Fibroblast of pulmonary artery (primary cell): ENCODE results near the gene SPRYD4.

ENCODE experiments used
- DNase-seq: peaks from one replicate; pipeline ENCODE4 v3.0.0-alpha.2; 2010; ENCODE audit warnings: low read depth
- H3K4me3 ChIP-seq: replicated peaks from 2 replicates; pipeline ENCODE4 v1.5.1; 2011; ENCODE audit warnings: low read depth, mild to moderate bottlenecking, control low read depth, low read length, moderate library complexity
- CTCF ChIP-seq: IDR thresholded peaks from 2 replicates; pipeline ENCODE4 v1.5.1; 2011; ENCODE audit warnings: mild to moderate bottlenecking, control low read depth, low read length, inconsistent platforms; ENCODE audit errors: missing control alignments

Gene SPRYD4

GRCh38 chr12:56457817-56458216, 10.6 kb upstream of the SPRYD4 start:
- TF ChIP-seq CTCF, result no peak
- no peak overlapping the region for H3K4me3 ChIP-seq
- no peak for DNase-seq

GRCh38 chr12:56461235-56462159, 6.9 kb upstream of the SPRYD4 start:
- H3K4me3 ChIP-seq, result no peak overlapping the region
- TF ChIP-seq CTCF, result no peak
- DNase-seq, result peak; percentile 18

- DNase-seq, result no peak
- no peak for TF ChIP-seq CTCF
- no peak overlapping the region for H3K4me3 ChIP-seq
Measured at GRCh38 chr12:56462565-56462964, 5.8 kb upstream of the SPRYD4 start.

DNA sequence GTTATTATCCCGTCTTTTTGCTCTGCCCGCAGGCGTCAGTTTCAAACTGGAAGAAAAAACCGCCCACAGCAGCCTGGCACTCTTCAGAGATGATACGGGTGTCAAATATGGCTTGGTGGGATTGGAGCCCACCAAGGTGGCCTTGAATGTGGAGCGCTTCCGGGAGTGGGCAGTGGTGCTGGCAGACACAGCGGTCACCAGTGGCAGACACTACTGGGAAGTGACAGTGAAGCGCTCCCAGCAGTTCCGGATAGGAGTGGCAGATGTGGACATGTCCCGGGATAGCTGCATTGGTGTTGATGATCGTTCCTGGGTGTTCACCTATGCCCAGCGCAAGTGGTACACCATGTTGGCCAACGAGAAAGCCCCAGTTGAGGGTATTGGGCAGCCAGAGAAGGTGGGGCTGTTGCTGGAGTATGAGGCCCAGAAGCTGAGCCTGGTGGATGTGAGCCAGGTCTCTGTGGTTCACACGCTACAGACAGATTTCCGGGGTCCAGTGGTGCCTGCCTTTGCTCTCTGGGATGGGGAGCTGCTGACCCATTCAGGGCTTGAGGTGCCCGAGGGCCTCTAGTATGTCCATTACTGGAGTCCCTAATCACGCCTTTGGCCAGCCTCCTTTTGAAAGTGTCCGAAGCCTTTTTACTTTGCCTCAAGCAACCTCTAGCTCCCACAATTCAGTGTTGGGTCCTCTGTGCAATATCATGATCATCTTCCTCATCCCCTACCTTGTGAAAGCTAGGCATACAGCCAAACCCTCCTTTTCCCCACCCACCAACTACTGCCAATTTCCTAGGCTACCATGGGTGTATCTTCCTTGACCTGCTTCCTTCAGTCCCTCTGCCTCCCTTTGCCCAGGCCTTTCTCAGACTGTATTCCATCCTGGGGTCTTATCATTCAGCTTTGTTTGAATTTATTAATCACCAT, 891 bp downstream of the SPRYD4 start:
- TF ChIP-seq CTCF, result no peak

DNA sequence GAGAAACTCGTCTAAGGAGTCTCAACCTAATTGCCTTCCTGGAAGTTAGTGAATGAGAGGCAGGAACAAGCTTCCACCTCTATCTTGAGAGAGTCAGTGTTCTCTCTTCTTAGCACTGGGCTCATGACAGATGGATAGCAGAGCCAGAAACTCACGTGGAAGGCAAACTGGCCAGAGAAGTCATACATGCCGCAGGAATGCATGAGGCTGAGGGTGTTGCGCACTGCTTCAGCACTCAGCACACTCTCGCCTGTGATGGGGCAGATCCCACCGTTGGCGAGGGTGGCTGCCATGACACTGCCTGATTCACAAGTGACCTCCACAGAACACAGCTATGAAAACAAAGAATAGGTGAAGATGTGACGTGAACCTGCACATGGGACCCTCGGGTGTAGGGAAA, 6.0 kb downstream of the SPRYD4 start:
- no peak for TF ChIP-seq CTCF
- no peak overlapping the region for H3K4me3 ChIP-seq
- DNase-seq, result no peak

More for the DNA sequence above, 891 bp downstream of the SPRYD4 start:
- DNase-seq, result no peak
- peak overlapping the region; percentile 100 for H3K4me3 ChIP-seq

- no peak for DNase-seq
- TF ChIP-seq CTCF, result no peak
- H3K4me3 ChIP-seq, result no peak overlapping the region
Measured at GRCh38 chr12:56476143-56476542, 7.8 kb downstream of the SPRYD4 start.
